Transverse colon (tissue), 4 donors: ENCODE measurements around the gene GNPNAT1. TPM values are rescaled to one million over a fixed set of nuclear protein-coding genes. Genes with fewer than 3 reads are reported as not detected.

ENCODE experiments used
- DNase-seq: peaks from one replicate; pipeline ENCODE4 v3.0.0-alpha.2; 2019
- H3K27ac ChIP-seq, 4 donors: fragments of 200-600 bp; sonication (generic); 2 replicates each; pipeline ENCODE4 v1.5.1; 2016 to 2018; ENCODE audit warnings: inconsistent platforms in 4 of 4
- H3K27me3 ChIP-seq: fragments of 200-600 bp; sonication (generic); 2 replicates; pipeline ENCODE4 v1.5.1; 2017; ENCODE audit warnings: inconsistent platforms
- H3K36me3 ChIP-seq, 4 donors: fragments of 200-600 bp; sonication (generic); 2 replicates each; pipeline ENCODE4 v1.5.1; 2017 to 2019; ENCODE audit warnings: inconsistent platforms in 4 of 4
- H3K4me1 ChIP-seq, 4 donors: fragments of 200-600 bp; sonication (generic); 2 replicates each; pipeline ENCODE4 v1.5.1; 2017 to 2020; ENCODE audit warnings: inconsistent platforms in 4 of 4
- H3K4me3 ChIP-seq, 4 donors: fragments of 200-600 bp; sonication (generic); 1 replicate in 1 of 4; 2 replicates in 3 of 4; pipeline versions ENCODE4 v1.5.1 to v1.6.1; 2017 to 2019; ENCODE audit warnings: inconsistent platforms in 4 of 4
- H3K9me3 ChIP-seq, 2 donors: fragments of 200-600 bp; sonication (generic); 2 replicates each; pipeline ENCODE4 v1.5.1; 2017 to 2019; ENCODE audit warnings: inconsistent platforms in 2 of 2
- EP300 ChIP-seq: sonication (generic); formaldehyde crosslinking; IDR thresholded peaks from one replicate; pipeline ENCODE4 v1.6.1; 2017; ENCODE audit warnings: antibody characterized with exemption, low read depth
- POLR2A ChIP-seq: fragments of 450-650 bp; IDR thresholded peaks from one replicate; pipeline ENCODE4 v1.6.1; 2016; ENCODE audit warnings: antibody characterized with exemption, mild to moderate bottlenecking, moderate library complexity
- POLR2AphosphoS5 ChIP-seq, 3 donors: sonication (generic); formaldehyde crosslinking; IDR thresholded peaks; one replicate each; pipeline ENCODE4 v1.6.1; 2016; ENCODE audit warnings: antibody characterized with exemption in 3 of 3
- WGBS, 2 donors: methylation state at CpG; one replicate each; pipeline ENCODE4 v1.1.5; 2018; ENCODE audit warnings: low coverage in 1 of 2; 5-methylcytosine and 5-hydroxymethylcytosine counted together
- in situ Hi-C, 4 donors: fragments of 200-750 bp; cut with MboI; loops; one replicate each; pipeline versions ENCODE4 v1.15.0 to v1.15.1; 2017; ENCODE audit warnings: low sequenced_read_pairs in 3 of 4, low pct_ligation_motif_present in 1 of 4, low pct_unique_long_range_greater_than_20kb in 1 of 4
- intact Hi-C: fragments of 100-400 bp; cut with DNase I; formaldehyde crosslinking; loops from one replicate; pipeline ENCODE4 v1.15.1; 2023; ENCODE audit warnings: low total_unique reads
- total RNA-seq, 4 donors: library from RNA; depleted of rRNA; stranded (reverse); fragments of >200 nt; gene quantifications; one replicate each; pipeline ENCODE4 v1.1.0, GENCODE V29; 2016
- TF ChIP-seq, protein P1 (sequence below), 5 experiments: fragments of 200-600 bp in 3 of 5; fragments of 450-650 bp in 2 of 5; sonication (generic) in 3 of 5; IDR thresholded peaks; 1 replicate in 2 of 5; 2 replicates in 3 of 5; pipeline ENCODE4 v1.5.1; 2016 to 2017; ENCODE audit warnings: antibody characterized with exemption in 5 of 5, inconsistent platforms in 3 of 5, mild to moderate bottlenecking in 2 of 5, moderate library complexity in 1 of 5

GNPNAT1 gene
- total RNA-seq, 4 donors from 2014 or later, result 7.5 to 17.1 (median 12.7) TPM

DNA sequence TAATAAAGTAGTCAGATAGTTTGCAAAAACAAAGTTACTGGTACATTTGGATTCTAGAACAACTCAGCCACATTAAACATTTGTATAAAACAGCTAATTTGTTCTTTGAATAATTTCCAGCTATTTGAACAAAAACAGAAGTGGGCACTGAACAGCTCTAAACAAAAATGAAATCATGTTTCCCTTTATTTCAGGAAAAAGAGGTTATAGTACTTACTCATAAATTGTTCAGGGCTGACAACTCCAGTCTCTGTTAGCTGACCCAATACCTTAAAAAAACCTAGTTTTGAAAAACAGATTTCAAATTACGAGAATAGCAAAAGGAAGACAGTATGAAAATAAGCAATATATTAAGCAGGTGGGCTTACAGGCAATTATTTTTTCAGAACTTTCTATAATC is 8.2 kb downstream of the GNPNAT1 start:
- no peak for DNase-seq
- Histone ChIP-seq H3K27me3 (no peaks in the 10 kb centered on the region), H3K4me1 (no peaks in the 10 kb centered on the region), H3K9me3 (no peaks in the 10 kb centered on the region), H3K4me3 (no peak overlapping the region), H3K27ac (no peak overlapping the region), H3K36me3 (no peaks in the 10 kb centered on the region)
- intact Hi-C loops (no loop called here), in situ Hi-C loops (no loop called here)
- TF ChIP-seq POLR2A, result no peak
- TF ChIP-seq, protein P1, sequence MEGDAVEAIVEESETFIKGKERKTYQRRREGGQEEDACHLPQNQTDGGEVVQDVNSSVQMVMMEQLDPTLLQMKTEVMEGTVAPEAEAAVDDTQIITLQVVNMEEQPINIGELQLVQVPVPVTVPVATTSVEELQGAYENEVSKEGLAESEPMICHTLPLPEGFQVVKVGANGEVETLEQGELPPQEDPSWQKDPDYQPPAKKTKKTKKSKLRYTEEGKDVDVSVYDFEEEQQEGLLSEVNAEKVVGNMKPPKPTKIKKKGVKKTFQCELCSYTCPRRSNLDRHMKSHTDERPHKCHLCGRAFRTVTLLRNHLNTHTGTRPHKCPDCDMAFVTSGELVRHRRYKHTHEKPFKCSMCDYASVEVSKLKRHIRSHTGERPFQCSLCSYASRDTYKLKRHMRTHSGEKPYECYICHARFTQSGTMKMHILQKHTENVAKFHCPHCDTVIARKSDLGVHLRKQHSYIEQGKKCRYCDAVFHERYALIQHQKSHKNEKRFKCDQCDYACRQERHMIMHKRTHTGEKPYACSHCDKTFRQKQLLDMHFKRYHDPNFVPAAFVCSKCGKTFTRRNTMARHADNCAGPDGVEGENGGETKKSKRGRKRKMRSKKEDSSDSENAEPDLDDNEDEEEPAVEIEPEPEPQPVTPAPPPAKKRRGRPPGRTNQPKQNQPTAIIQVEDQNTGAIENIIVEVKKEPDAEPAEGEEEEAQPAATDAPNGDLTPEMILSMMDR (IDR thresholded peaks at IDR 0.05), result no peak
- WGBS, 2 donors, result 80 to 95% methylated on average over 1 of the region's 1 CpG

DNA sequence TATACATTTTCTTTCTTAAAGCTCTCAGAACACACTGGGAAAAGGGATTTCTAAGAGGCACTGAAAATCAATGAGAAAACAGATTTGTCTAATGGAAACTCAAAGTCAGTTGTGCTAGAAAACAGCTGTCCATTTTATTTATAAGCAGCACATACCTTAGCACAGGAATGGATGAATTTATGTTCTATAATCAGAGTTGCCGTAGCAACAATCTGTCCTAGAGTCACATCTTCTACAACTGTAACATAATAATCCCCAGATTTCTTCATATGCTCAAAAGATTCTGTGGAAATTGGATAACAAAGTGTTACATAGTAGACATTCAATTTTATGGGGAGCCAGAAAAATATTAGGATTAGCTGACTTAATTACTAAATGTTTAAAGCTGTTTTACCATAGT is 9.8 kb downstream of the GNPNAT1 start:
- no peak overlapping the region for H3K27ac ChIP-seq
- TF ChIP-seq POLR2AphosphoS5 (IDR thresholded peaks at IDR 0.05) (no peak), POLR2A (no peak), EP300 (no peak)
- TF ChIP-seq, protein P1 (IDR thresholded peaks at IDR 0.05), result no peak
- no peaks in the 10 kb centered on the region for H3K4me1 ChIP-seq
- H3K9me3 ChIP-seq, result no peaks in the 10 kb centered on the region
- no peak for DNase-seq
- no peaks in the 10 kb centered on the region for H3K27me3 ChIP-seq
- H3K4me3 ChIP-seq, result no peak overlapping the region
- in situ Hi-C loops (no loop called here), intact Hi-C loops (no loop called here)
- WGBS, 2 donors, result 94 to 100% methylated on average over 1 of the region's 1 CpG
- peaks cover 0 to 14% (median under 1%) of the 10 kb centered on the region in 4 donors for H3K36me3 ChIP-seq

DNA sequence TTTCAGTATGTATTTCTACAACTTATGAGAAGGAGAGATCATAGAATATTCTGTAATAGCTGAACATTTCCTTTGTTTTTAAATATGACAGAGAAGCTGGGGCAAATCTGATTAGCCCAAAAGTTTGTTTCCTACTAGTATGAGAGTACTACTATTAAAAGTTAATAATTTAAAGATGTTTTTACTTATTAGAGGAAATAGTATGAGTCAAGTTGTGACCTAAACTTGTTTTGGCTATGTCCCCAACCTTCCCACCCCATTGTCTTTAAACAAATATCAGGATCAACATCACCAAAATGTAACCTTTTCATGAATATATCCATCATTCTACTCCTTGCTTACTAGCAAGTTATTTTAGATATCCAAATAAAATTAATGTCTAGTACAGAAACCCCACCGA is 10.5 kb downstream of the GNPNAT1 start:
- no peak for DNase-seq
- Histone ChIP-seq H3K27me3 (no peaks in the 10 kb centered on the region), H3K36me3 (peaks cover 0 to 17% (median 2%) of the 10 kb centered on the region in 4 donors), H3K9me3 (no peaks in the 10 kb centered on the region), H3K4me1 (no peaks in the 10 kb centered on the region), H3K4me3 (no peak overlapping the region), H3K27ac (no peak overlapping the region)
- intact Hi-C loops (no loop called here), in situ Hi-C loops (no loop called here)
- TF ChIP-seq POLR2AphosphoS5 (IDR thresholded peaks at IDR 0.05) (no peak), EP300 (no peak), POLR2A (no peak)
- TF ChIP-seq, protein P1 (IDR thresholded peaks at IDR 0.05), result no peak
- 87 to 100% methylated on average over 1 of the region's 1 CpG for WGBS, 2 donors

DNA sequence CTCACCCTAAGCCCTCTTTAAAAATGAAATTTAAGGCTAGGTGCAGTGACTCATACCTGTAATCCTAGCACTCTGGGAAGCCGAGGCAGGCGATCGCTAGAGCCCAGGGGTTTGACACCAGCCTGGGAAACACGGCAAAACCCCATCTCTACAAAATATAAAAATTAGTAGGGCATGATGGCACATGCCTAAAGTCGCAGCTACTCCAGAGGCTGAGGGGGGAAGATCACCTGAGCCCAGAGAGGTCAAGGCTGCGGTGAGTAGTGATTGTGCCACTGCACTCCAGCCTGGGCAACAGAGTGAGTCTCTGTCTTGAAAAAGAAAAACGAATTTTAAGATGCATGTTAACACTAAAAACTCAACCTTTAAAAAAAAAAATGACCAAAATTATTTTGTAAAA is 12.7 kb downstream of the GNPNAT1 start:
- TF ChIP-seq EP300 (no peak), POLR2AphosphoS5 (IDR thresholded peaks at IDR 0.05) (no peak), POLR2A (no peak)
- TF ChIP-seq, protein P1 (IDR thresholded peaks at IDR 0.05), result no peak
- no peak overlapping the region for H3K4me3 ChIP-seq
- H3K9me3 ChIP-seq, result no peaks in the 10 kb centered on the region
- no peak overlapping the region for H3K27ac ChIP-seq
- no peak for DNase-seq
- in situ Hi-C loops (no loop called here), intact Hi-C loops (no loop called here)
- H3K36me3 ChIP-seq, result peaks cover 0 to 17% (median 9%) of the 10 kb centered on the region in 4 donors
- H3K27me3 ChIP-seq, result no peaks in the 10 kb centered on the region
- WGBS, 2 donors, result 89 to 91% methylated on average over 4 to 7 of the region's 7 CpGs
- no peaks in the 10 kb centered on the region for H3K4me1 ChIP-seq
